Esophagus muscularis mucosa (tissue), 4 donors: ENCODE data around the gene STXBP6. TPM values are rescaled to one million over a fixed set of nuclear protein-coding genes. Genes with fewer than 3 reads are reported as not detected.
A peak's percentile ranks its signal among the peaks of the same experiment; 100 is the strongest.

ENCODE experiments used
- DNase-seq: peaks from one replicate; pipeline ENCODE4 v3.0.0-alpha.2; 2017; ENCODE audit errors: extremely low spot score
- H3K27ac ChIP-seq, 4 donors: fragments of 200-600 bp; sonication (generic); replicated peaks in 1 of 4; 1 replicate in 3 of 4; 2 replicates in 1 of 4; pipeline ENCODE4 v1.5.1; 2016 to 2019; ENCODE audit warnings: mild to moderate bottlenecking in 1 of 4
- H3K27me3 ChIP-seq, 4 donors: fragments of 200-600 bp; sonication (generic); one replicate each; pipeline versions ENCODE4 v1.5.1 to v1.6.0; 2016 to 2019
- H3K36me3 ChIP-seq, 4 donors: fragments of 200-600 bp; sonication (generic); one replicate each; pipeline ENCODE4 v1.5.1; 2016 to 2019
- H3K4me1 ChIP-seq, 4 donors: fragments of 200-600 bp; sonication (generic); one replicate each; pipeline ENCODE4 v1.5.1; 2016 to 2019
- H3K4me3 ChIP-seq, 4 donors: fragments of 200-600 bp; sonication (generic); 1 replicate in 2 of 4; 2 replicates in 2 of 4; pipeline ENCODE4 v1.5.1; 2016 to 2019; ENCODE audit warnings: mild to moderate bottlenecking in 4 of 4, moderate library complexity in 1 of 4
- H3K9me3 ChIP-seq, 4 donors: fragments of 200-600 bp; sonication (generic); 1 replicate in 3 of 4; 2 replicates in 1 of 4; pipeline ENCODE4 v1.5.1; 2016 to 2019
- EP300 ChIP-seq: sonication (generic); formaldehyde crosslinking; IDR thresholded peaks from one replicate; pipeline ENCODE4 v1.6.1; 2017; ENCODE audit warnings: antibody characterized with exemption
- POLR2A ChIP-seq: fragments of 450-650 bp; IDR thresholded peaks from one replicate; pipeline ENCODE4 v1.6.1; 2017; ENCODE audit warnings: antibody characterized with exemption, moderate library complexity, mild to moderate bottlenecking, low read depth
- POLR2AphosphoS5 ChIP-seq, 2 donors: sonication (generic); formaldehyde crosslinking; IDR thresholded peaks; one replicate each; pipeline ENCODE4 v1.6.1; 2017; ENCODE audit warnings: antibody characterized with exemption in 2 of 2
- WGBS: methylation state at CpG from one replicate; pipeline ENCODE4 v1.1.5; 2018; 5-methylcytosine and 5-hydroxymethylcytosine counted together
- intact Hi-C: fragments of 100-400 bp; cut with DNase I; formaldehyde crosslinking; loops from one replicate; pipeline ENCODE4 v1.15.1; 2023
- total RNA-seq, 4 donors: library from RNA; depleted of rRNA; stranded (reverse); fragments of >200 nt; gene quantifications; one replicate each; pipeline versions ENCODE4 v1.1.0 to v1.2.1, GENCODE V29; 2016
- TF ChIP-seq, protein P1 (sequence below), 3 experiments: fragments of 200-600 bp in 2 of 3; fragments of 450-650 bp in 1 of 3; sonication (generic) in 2 of 3; IDR thresholded peaks; one replicate each; pipeline ENCODE4 v1.5.1; 2017 to 2019; ENCODE audit warnings: antibody characterized with exemption in 3 of 3, mild to moderate bottlenecking in 2 of 3, moderate library complexity in 1 of 3

The STXBP6 gene
- total RNA-seq, 4 donors from 2014 or later: 36.9 to 60.4 (median 52.1) TPM

DNA sequence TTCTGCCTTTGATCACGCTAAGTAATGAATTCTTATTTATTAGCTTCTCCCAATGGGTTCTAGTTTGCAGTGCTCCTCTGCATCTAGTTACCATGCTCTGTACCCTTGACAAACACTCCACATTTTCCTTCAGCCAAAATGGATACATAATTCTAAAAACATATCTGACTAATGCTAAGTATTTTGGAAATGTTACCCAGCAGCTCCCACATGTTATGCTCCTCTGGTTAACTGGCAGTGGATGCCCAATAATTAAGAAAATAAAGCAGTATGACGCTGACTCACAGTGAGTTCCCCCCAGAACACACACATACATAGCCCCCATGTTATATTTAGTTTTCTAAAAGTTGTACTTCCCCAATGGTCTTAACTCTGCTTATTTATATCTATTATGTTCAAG lies 74.6 kb downstream of the STXBP6 start:
- peak overlapping the region; percentile 46 to 69 (median 66) for H3K27ac ChIP-seq
- no peak overlapping the region for H3K4me3 ChIP-seq
- TF ChIP-seq POLR2A (no peak), POLR2AphosphoS5 (IDR thresholded peaks at IDR 0.05) (no peak), EP300 (no peak)
- TF ChIP-seq, protein P1, sequence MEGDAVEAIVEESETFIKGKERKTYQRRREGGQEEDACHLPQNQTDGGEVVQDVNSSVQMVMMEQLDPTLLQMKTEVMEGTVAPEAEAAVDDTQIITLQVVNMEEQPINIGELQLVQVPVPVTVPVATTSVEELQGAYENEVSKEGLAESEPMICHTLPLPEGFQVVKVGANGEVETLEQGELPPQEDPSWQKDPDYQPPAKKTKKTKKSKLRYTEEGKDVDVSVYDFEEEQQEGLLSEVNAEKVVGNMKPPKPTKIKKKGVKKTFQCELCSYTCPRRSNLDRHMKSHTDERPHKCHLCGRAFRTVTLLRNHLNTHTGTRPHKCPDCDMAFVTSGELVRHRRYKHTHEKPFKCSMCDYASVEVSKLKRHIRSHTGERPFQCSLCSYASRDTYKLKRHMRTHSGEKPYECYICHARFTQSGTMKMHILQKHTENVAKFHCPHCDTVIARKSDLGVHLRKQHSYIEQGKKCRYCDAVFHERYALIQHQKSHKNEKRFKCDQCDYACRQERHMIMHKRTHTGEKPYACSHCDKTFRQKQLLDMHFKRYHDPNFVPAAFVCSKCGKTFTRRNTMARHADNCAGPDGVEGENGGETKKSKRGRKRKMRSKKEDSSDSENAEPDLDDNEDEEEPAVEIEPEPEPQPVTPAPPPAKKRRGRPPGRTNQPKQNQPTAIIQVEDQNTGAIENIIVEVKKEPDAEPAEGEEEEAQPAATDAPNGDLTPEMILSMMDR (IDR thresholded peaks at IDR 0.05): no peak
- no peaks in the 10 kb centered on the region for H3K36me3 ChIP-seq
- H3K27me3 ChIP-seq: no peaks in the 10 kb centered on the region
- DNase-seq: no peak
- intact Hi-C loops: loop anchor here (5.0 kb wide), 1 partner anchor 72 kb away; no protein-coding TSS in a partner anchor
- H3K9me3 ChIP-seq: no peaks in the 10 kb centered on the region
- WGBS: 58% methylated on average over 2 of the region's 2 CpGs
- peaks cover 25 to 61% (median 55%) of the 10 kb centered on the region in 4 donors for H3K4me1 ChIP-seq

GRCh38 chr14:24974591-24975374 lies 75.2 kb downstream of the STXBP6 start:
- Histone ChIP-seq H3K4me1 (peaks cover 25 to 67% (median 60%) of the 10 kb centered on the region in 4 donors), H3K36me3 (no peaks in the 10 kb centered on the region), H3K27ac (peak overlapping the region; percentile 46 to 69 (median 66)), H3K9me3 (no peaks in the 10 kb centered on the region), H3K27me3 (no peaks in the 10 kb centered on the region), H3K4me3 (peak overlapping the region in 3 of 4 donors; percentile 3 to 21 (median 5))
- 35% methylated on average over 2 of the region's 2 CpGs for WGBS
- no peak for TF ChIP-seq POLR2A
- no peak for TF ChIP-seq POLR2AphosphoS5 (IDR thresholded peaks at IDR 0.05)
- no peak for TF ChIP-seq EP300
- TF ChIP-seq, protein P1 (IDR thresholded peaks at IDR 0.05): no peak
- no peak for DNase-seq
- intact Hi-C loops: loop anchor here (5.0 kb wide), 1 partner anchor 73 kb away; no protein-coding TSS in a partner anchor

GRCh38 chr14:24972844-24973243 lies 77.1 kb downstream of the STXBP6 start:
- no peak for DNase-seq
- no peaks in the 10 kb centered on the region for H3K36me3 ChIP-seq
- H3K9me3 ChIP-seq: no peaks in the 10 kb centered on the region
- TF ChIP-seq EP300 (no peak), POLR2AphosphoS5 (IDR thresholded peaks at IDR 0.05) (no peak), POLR2A (no peak)
- TF ChIP-seq, protein P1 (IDR thresholded peaks at IDR 0.05): no peak
- WGBS: 98% methylated on average over 3 of the region's 3 CpGs
- no peak overlapping the region for H3K4me3 ChIP-seq
- peak overlapping the region in 3 of 4 donors; percentile 19 to 69 (median 62) for H3K27ac ChIP-seq
- H3K4me1 ChIP-seq: peaks cover 35 to 85% (median 75%) of the 10 kb centered on the region in 4 donors
- intact Hi-C loops: no loop called here
- H3K27me3 ChIP-seq: no peaks in the 10 kb centered on the region

- H3K27me3 ChIP-seq: no peaks in the 10 kb centered on the region
- no peak for DNase-seq
- peaks cover 51 to 97% (median 91%) of the 10 kb centered on the region in 4 donors for H3K4me1 ChIP-seq
- no peak overlapping the region for H3K4me3 ChIP-seq
- no peak for TF ChIP-seq POLR2AphosphoS5 (IDR thresholded peaks at IDR 0.05)
- no peak for TF ChIP-seq EP300
- TF ChIP-seq, protein P1 (IDR thresholded peaks at IDR 0.05): no peak
- TF ChIP-seq POLR2A: no peak
- intact Hi-C loops: no loop called here
- peak overlapping the region; percentile 41 to 62 (median 52) for H3K27ac ChIP-seq
- no peaks in the 10 kb centered on the region for H3K9me3 ChIP-seq
- H3K36me3 ChIP-seq: no peaks in the 10 kb centered on the region
These were observed 78.7 kb downstream of the STXBP6 start for GRCh38 chr14:24971255-24971654.
